NCI-H1417 (cell line): Measurements from ENCODE around the gene LOC101059915.
"Not testable (repeated sequence)": the region's sequence is repeated elsewhere in the genome, so short reads cannot be mapped to it uniquely, and the experiment has no call there.

Experiments used
- DNase-seq, 3 experiments: peaks; one replicate each; lab custom pipeline; 2025; lab: John Stamatoyannopoulos, UW

The LOC101059915 gene

DNA sequence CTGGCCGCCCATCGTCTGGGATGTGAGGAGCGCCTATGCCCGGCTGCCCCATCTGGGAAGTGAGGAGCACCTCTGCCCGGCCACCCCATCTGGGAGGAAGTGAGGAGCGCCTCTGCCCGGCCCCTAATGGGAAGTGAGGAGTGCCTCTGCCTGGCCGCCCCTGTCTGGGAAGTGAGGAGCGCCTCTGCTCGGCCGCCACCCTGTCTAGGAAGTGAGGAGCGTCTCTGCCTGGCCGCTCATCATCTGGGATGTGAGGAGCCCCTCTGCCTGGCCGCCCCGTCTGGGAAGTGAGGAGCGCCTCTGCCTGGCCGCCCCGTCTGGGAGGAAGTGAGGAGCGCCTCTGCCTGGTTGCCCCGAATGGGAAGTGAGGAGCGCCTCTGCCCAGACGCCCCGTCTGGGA lies 8.3 kb downstream of the LOC101059915 start:
- DNase-seq = not testable (repeated sequence)

DNA sequence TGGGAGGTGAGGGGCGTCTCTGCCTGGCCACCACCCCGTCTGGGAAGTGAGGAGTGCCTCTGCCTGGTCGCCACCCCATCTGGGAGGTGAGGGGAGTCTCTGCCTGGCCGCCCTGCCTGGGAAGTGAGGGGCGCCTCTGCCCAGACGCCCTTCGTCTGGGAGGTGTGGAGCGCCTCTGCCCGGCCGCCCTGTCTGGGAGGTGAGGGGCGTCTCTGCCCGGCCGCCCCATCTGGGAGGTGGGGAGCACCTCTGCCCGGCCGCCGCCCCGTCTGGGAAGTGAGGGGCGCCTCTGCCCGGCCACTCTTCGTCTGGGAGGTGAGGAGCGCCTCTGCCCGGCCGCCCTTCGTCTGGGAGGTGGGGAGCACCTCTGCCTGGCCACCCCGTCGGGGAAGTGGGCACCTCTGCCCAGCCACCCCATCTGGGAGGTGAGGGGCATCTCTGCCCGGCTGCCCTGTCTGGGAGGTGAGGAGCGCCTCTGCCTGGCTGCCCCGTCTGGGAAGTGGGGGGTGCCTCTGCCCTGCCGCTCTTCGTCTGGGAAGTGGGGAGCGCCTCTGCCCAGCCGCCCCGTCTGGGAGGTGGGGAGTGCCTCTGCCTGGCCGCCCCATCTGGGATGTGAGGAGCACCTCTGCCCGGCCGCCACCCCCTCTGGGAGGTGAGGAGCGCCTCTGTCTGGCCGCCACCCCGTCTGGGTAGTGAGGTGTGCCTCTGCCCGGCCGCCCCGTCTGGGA lies 8.9 kb downstream of the LOC101059915 start:
- DNase-seq = not testable (repeated sequence)

- DNase-seq = not testable (repeated sequence)
Measured at GRCh38 chrX:71677195-71677594, 9.8 kb downstream of the LOC101059915 start.

- no peak for DNase-seq
Measured at GRCh38 chrX:71679575-71680207, 12.3 kb downstream of the LOC101059915 start.

GRCh38 chrX:71696641-71697465 lies 29.5 kb downstream of the LOC101059915 start:
- DNase-seq = not testable (repeated sequence)

DNA sequence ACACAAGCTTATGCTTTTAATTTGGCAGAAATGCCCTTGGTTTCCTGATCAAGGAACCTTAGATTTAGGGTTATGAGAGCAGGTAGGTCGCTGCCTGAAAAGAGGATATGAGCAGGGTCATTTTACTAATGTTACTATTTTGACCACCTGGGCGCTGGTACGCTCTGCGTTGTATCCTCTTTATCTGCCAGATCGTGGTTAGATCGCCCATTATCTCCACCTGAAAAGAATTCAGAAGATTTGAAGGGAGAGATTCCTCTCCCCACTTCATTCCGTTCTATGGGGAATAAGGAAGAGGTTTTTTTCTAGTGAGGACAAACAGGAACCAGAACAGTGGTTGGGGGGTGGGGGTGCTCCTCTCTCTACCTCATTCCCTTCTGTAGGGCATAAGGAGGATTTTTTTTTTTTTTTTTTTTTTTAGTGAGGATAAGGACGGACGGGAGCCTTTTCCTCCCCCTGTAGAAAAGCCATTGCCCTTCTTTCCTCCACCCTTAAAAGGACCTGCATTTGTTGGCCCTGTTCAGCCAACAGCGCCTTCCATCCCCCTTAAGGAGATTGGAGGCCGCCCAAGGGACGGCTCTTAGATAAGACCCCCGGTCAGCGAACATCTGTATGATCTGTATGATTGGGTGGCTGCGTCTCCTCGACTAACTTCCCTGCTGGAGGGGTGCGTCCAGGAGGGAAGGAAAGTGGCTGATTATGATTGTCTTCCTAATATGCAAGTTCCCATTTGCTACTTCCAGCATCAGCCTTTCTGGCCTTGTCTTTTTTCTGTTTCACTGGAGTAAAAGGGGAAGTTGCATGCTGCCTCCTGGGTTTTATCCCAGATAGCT lies 30.3 kb downstream of the LOC101059915 start:
- DNase-seq = not testable (repeated sequence)

GRCh38 chrX:71698299-71699022 lies 31.1 kb downstream of the LOC101059915 start:
- DNase-seq = not testable (repeated sequence)

DNA sequence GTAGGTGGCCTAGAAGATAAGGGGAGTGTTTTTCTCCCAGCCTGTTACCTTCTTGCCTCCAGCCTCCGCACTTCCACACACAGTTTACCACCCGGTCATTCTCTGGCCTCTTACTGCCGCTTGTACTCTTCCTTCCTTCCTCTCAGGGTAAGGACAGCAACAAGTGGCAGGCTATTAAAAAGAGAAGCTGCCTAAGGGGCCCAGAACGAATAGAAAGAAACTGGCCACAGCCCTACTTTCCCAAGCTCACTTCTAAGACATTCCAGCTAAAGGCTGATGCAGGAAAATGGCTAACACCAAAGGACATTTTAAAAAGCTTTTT lies 31.6 kb downstream of the LOC101059915 start:
- DNase-seq = not testable (repeated sequence)

DNA sequence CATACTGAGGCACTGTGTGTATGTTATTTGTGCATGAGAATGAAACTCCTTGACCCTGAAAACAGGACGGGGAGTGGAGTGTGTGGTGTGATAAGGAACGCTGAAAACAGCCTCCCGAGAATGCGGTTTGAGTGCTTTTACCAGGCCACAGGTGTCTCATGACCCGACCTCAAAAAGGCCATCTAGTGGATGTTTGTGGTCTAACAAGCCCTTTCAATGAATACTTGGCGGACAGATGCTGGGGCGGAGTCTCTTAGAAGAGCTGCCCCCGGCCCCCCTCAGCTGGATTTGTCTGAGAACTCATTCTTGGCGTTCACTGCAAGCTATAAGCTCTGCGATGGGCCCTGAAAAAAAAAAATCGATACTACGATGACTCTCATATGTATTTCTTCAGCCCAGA lies 35.5 kb downstream of the LOC101059915 start:
- DNase-seq = not testable (repeated sequence)

DNA sequence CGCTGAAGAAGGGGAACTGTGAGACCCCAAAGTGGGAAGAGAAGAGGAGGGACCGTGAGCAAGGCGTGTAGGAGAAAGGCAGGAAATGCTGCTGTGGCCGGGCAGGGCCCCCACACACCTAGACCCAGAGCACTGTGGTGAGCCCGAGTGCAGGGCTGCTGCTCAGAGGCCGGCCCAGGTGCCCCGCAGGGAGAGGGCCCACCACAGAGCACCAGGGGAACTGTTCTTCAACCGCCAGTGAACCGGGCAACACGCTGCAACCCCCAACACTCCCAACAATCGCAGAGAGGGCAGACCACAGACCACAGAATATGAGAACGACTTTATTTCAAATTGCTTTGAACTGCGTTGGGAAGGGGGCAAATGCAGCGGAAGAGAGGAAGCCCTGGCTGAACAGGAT lies 46.7 kb downstream of the LOC101059915 start:
- DNase-seq = not testable (repeated sequence)

DNA sequence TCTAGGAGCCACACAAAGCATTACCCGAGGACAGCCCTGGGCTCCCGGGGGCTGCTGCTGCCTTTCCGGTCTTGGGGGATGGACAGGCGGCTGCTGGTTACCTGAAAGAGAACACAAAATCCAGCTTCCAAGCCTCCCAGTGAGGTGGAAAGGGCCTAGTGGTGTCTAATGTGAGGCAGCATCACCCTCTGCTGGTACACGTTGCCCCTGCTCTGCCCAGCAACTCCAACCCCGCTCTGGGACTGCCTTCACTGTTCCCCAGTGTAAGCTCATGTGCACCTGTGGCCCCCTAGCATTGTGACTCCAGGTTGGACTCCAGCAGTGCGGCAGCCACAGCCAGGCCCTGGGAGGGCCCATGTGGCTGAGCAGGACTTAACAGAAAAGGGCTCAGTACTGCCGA lies 48.2 kb downstream of the LOC101059915 start:
- not testable (repeated sequence) for DNase-seq

DNA sequence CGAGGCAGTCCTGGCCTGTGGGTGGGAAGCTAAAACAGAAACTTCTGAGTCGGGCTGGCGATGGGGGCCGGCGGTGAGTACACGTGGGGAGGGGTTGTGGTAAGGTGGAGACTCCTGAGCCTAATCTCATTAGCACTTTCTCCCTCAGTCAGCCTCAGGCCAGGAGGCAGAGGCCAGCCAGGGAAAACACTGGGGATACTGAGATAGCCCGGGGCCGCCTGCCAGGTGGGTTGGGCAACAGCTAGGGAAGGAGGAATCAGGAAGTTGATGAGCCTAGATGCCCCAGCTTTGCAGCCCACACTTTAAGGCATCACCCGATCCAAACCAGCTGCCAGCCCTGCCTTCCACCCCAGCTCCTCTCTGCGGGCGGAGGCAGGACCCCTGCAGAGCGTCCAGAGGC lies 49.0 kb downstream of the LOC101059915 start:
- not testable (repeated sequence) for DNase-seq

DNA sequence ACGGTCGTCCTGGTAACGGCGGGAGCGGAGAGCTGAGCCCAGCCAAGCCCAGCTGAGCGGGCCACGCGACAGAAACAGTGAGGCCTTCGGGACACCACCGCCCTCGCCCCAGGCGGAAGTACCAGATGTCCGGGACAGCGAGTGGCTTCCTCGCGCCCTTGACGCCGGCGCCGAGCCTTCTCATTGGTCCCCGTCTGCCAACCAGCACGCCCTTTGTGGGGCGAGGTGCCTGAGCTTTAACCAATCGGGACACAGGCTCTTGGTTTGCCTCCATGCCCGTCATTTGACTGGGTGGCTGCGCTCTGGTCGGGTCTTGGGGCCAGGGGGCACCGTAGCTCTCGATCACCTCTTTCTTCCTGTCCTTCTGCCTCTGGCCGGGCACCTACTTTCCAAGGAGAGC lies 50.8 kb downstream of the LOC101059915 start, which contains the start of gene CXorf49:
Gene CXorf49 (minus strand): TSS at position 101 of the 400 bp plus-strand sequence. CDS start 134 bp downstream, outside the sequence.
- DNase-seq = not testable (repeated sequence)

- DNase-seq = not testable (repeated sequence)
Measured at GRCh38 chrX:71719195-71719594, 51.8 kb downstream of the LOC101059915 start.

DNA sequence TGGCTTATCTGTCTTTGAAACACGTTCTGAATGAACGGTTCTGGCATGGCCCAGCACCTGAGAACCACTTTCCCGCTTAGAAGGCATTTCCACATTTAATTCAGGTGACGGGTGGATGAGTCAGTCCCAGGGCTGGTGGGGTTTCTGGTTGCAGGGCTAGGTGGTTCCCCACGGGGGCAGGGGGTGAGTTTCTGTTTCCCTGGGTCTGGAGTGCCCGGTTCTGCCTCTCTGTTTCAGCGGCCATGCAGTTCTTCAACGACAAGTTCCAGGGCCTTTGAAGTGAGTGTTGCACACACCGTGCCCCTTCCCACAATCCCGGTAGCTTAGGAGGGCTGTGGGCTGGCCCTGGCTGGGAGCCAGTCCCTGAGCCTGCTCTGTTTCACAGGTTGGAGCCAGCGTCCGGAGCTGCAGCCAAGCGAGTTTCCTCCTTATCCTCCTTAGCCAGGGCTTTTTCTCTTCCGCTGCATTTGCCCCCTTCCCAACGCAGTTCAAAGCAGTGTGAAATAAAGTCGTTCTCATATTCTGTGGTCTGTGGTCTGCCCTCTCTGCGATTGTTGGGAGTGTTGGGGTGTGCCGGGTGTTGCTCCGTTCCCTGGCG lies 53.0 kb downstream of the LOC101059915 start:
- DNase-seq = not testable (repeated sequence)
